GM20431 (cell line): ENCODE measurements around the gene NPPC.

Experiments
- in situ Hi-C: fragments of 300-500 bp; cut with MseI, MboI; formaldehyde crosslinking; loops from one replicate; pipeline ENCODE4 v1.15.0; 2020; ENCODE audit warnings: low sequenced_read_pairs; ENCODE audit not compliant: unreplicated experiment

The NPPC gene, protein sequence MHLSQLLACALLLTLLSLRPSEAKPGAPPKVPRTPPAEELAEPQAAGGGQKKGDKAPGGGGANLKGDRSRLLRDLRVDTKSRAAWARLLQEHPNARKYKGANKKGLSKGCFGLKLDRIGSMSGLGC

DNA sequence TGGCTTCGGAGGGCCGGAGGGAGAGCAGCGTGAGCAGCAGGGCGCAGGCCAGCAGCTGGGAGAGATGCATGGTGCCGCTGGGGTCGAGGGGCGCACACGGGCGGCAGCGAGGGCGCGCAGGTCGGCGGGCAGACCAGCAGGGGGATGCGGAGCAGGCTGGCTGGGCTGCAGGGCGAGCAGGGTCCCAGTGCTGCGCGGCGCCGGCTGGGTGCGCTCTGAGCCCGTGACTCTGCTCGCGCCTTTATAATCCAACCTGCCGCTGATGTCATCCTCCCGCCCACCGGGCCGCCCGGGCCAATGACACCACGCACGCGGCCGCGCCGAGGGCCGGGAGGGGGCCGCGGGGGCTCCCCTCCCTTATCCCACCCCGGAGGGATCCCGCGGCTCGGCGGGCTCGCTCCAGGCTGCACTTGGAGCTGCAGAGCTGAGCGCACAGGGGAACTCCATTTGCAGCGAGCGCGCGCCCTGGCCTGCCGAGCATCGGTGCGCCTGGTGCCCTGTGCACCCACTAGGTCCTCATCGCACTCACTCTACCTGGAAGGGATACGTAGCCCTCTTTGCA lies at the start of gene NPPC:
NPPC (minus strand) TSS at position 217 of the 562 bp plus-strand sequence; CDS start at position 70, 147 bp downstream.
- in situ Hi-C loops = loop anchor here (25.0 kb wide), 1 partner anchor 211 kb away; no protein-coding TSS in a partner anchor

DNA sequence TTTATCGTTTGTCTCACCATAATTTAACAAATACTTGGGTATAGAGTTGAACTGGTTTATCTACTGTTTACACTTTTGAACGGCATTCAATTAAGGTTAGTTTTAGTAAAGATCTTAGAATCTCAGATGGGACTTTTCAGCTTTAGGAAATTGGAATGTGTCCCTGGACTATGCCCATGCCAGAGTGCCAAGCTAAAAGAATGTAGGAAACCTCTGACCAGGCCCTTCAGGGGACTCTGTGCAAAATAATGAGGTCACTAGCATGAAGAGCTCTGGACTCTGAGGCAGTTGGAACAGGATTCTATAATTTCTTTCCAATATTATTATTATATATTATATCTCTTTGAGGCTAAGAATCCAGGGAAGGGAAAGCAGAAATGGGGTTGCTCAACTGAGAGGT lies 48.8 kb upstream of the NPPC start:
- in situ Hi-C loops = no loop called here

DNA sequence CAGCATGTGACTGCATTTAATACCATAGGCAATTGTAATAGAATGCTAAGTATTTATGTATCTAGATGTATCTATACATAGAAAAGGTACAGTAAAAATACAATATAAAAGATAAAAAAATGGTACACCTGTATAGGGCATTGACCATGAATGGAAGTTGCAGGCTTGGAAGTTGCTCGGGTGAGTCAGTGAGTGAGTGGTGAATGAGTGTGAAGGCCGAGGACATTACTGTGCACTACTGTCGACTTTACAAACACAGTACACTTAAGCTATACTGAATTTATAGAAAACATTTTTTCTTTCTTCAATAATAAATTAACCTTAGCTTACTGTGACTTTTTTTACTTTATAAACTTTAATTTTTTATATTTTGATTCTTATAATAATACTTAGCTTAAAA lies 44.3 kb upstream of the NPPC start:
- in situ Hi-C loops = no loop called here

DNA sequence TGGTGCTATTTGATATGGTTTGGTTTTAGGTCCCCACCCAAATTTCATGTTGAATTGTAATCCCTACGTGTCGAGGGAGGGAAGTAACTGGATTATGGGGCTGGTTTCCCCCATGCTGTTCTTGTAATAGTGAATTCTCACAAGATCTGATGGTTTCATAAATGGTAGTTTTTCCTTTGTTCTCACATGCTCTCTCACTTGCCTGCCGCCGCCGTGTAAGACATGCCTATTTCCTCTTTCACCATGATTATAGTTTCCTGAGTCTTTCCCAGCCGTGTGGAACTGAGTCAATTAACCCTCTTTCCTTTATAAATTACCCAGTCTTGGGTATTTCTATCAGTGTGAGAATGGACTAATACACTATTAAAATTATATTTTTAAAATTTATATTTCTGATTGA lies 42.6 kb upstream of the NPPC start:
- in situ Hi-C loops = no loop called here

DNA sequence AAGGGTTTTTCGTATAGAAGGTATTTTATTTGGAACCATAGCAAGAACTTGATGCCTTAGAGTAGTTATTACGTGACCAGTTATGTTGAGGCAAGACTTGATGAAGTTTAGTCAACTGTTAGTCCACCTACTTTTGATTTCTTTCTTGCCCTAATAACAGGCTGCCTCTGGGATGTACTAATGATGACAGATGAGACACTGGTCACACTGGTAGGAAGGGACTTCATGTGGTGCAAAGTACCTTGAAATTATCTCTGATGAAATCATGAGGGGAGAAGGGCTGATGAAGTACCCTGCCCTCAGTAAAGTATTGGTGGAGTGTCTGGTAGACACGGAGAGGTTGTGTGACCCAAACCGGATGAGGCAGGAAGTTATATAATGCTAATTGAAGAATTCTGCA lies 40.7 kb upstream of the NPPC start:
- in situ Hi-C loops = no loop called here

DNA sequence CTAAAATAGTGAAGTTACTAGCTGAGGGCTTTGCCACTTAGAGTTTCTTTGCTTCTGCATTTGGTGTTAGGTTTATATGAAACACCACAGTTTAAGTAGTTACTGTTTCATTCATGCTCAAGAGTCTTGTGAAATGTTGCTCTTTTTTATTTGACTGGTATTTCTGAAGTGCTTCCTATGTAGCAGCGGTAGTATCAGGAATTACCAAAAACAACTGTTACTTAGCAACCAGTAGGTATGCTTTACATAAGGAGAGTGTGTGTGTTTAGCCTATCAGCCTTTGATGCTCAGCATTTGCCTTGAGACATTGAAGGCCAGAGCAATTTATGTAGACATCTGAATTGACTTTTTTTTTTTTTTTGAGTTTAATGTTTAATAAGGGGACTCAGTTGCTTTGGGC lies 38.9 kb upstream of the NPPC start:
- in situ Hi-C loops = no loop called here

DNA sequence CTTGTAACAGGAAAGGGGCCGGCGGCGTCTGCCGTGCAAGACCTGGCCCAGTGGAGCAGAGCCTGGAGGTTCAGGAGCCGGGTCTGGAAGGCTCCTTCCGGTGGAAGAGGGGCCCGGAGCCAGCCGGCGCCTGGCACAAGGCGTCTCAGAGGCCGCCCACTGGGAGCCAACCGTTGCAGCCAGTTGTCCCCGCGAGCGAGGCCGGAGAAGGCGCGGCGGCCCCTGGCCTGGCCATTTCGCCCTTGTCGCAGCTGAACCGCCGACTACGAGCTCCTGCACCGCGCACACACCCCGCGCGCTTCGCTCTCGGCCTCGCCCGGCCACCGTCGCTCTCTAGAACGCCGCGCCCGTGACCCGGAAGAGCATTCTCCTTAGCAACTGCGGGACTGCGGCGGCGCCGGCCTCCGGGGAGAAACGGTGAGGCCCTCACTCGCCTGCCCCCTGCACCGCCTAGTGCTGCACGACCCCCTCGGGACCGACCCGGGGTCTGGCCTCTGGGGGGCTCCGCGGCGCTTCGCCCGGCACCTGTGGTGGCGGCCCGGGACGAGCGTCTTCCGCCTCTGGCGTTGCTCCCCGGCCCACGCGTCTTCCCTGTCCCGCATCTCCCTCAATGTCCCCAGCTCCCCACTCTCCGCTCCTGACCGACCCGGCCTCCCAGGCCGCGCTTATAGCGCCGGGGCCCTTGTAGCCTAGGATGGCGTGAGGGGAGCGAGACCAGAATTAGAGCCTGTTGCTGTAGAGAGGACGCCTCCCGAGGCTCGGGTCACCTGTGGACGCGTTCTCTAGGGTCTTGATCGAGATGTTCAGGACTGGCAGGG lies 35.4 kb upstream of the NPPC start, which contains the start of gene DIS3L2:
DIS3L2 (plus strand) TSS at position 365 of the 818 bp plus-strand sequence. CDS start 53,215 bp downstream, outside the sequence.
- in situ Hi-C loops = no loop called here

DNA sequence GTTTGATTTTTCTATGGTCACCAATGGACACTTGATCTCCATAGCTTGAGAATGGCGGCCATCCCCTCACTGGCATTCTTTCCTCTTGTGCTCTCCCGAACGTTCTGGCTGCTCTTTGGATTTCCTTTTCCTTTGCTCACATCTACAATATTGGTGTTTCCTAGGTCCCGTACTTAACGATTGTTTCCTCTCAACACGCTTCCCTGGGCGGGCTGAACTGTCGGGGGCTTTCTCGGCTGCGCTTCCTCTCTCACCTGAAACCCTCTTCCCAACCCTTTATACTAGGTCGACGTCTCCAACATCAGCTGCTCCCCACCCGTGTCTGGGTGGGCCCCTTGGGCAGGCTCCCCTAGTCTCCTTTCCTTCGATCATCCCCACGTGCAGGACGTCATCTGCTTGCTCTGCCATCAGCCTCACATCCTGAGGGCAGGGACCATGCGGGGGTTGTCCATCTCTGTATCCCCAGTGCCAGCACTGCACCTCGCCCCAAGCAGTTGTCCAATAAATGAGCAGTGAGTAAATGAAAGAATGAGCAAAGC lies 34.7 kb upstream of the NPPC start:
- in situ Hi-C loops = no loop called here

DNA sequence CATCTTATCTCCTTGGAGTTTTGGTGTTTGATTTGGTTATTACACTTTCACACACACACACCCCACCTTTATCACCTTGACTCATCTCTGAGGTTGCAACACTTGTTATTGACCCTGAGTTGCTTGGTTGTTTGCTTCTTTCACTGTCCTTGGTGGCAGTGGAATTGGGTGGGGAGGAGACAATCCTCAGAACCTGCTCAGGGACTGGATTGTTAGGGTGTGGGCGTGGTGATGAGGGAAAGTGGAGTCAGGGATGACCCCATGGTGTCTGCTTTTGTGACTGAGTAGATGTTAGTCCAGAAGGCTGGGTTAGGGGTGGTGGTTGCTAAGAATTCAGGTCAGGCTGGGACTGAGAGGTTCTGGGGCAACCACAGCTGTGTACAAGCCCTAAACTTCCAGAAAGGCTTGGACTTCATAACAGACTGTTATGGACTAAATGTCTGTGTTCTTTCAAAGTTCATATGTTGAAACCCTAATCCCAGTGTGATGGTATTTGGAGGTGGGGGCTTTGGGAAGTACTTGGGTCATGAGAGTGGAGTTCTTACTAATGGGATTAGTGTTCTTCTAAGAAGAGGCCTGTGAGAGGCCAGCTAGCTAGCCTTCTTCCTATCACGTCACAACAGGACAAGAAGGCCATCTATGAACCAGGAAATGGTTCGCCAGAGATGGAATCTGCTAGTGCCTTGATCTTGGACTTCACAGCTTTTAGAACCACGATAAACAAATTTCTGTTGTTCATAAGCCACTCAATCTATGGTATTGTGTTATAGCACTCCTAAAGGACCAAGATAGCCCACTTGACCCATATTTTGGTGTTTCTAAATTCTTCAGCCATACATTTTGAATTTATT lies 31.9 kb upstream of the NPPC start:
- in situ Hi-C loops = no loop called here

DNA sequence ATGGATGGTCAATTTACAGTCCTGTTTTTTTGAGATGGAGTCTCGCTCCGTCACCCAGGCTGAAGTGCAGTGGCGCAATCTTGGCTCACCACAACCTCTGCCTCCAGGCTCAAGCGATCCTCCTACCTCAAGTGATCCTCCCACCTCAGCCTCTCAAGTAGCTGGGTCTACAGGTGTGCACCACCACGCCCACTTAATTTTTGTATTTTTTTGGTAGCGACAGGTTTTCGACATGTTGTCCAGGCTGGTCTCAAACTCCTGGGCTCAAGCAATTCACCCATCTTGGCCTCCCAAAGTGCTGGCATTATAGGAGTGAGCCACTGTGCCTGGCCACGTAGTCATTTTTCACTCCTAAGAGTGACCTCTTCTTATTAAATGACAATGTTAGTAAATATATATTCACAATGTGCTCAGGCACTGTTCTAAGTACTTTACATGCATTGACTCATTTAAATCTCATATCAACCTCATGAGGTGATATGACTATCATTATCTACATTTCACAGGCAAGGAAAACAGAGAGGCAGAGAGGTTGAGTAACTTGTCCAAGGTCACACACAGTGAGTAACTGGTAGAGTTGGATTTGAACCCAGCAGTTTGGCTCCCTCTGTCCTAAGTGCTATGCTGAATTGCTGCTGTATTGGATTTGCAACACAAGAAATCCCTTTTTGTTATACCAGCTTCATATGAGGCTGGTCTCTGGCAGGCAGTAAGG lies 29.7 kb upstream of the NPPC start:
- in situ Hi-C loops = no loop called here

DNA sequence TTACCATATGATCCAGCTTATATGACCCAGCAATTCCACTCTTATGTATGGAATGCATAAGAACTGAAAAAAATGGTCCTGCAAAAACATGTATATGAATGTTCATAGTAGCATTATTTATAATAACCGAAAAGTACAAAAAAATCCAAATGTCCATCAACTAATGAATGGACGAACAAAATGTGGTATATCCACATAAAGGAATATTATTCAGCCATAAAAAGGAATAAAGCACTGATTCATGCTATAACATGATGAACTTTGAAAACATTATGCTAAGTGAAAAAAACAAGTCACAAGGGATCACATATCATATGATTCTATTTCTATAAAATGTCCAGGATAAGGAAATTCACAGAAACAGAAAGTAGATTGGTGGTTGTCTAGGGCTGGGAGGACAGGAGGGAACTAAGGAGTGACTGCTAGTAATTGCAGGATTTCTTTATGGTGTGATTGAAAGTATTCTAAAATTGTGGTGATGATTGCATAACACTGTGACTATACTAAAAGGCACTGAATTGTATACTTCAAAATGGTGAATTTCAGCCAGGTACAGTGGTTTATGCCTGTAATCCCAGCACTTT lies 25.3 kb upstream of the NPPC start:
- in situ Hi-C loops = no loop called here

DNA sequence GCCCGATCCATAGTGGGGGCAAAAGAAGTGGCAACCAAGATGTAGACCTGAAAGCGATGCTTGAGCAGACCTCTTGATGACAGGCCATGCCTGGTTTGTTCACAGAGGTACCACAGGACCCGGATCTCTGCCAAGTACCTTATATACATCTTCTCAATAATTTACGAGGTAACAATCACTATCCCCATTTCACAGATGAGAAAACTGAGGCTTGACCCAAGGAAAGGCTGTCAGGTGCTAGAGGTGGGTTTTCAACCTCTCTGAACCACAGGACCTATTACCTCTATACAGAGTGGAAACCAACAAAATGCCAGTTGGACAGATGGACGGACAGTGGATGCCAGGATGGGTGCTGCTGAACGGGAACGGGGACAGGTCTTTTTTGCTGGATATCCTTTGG lies 21.5 kb upstream of the NPPC start:
- in situ Hi-C loops = loop anchor here (25.0 kb wide), 1 partner anchor 190 kb away; no protein-coding TSS in a partner anchor

DNA sequence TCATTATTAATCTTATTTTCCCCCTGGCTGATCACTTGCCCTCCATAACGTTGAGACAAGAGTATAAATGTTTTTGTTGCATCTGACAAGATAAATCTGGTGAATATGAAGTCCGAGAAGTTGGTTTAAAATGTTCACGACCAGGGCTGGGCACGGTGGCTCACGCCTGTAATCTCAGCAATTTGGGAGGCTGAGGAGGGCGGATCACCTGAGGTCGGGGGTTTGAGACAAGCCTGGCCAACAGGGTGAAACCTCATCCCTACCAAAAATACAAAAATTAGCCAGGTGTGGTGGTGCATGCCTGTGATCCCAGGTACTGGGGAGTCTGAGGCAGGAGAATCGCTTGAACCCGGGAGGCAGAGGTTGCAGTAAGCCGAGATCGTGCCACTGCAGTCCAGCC lies 20.9 kb upstream of the NPPC start:
- in situ Hi-C loops = loop anchor here (25.0 kb wide), 1 partner anchor 190 kb away; no protein-coding TSS in a partner anchor

DNA sequence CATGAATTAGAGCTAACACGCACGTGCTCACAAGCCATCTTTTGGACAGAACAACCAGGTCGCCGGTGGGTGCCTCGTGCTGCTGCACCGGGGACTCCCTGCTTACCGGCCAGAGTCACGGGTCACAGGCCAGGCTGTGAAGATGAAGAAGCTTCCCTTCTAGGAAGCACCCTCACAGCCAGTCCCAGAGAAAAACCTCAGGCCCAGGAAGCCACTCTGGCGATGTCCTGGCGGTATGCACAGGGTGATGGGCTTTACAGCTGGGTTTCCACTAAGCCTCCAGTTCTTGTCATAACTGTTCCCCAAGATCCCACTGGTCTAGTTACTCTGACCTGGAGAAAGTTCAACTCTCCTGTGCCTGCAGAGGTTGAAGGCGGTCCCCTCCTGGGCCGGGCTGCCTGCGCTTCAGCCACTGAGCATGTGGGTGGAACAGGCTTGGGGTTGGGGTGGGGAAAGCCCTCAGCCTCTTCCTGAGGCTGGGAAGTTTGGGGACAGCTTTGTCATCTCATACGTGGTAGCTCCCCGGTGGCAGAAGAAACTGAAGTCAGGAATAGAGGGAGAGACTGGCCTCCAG lies 20.1 kb upstream of the NPPC start:
- in situ Hi-C loops = loop anchor here (25.0 kb wide), 1 partner anchor 191 kb away; no protein-coding TSS in a partner anchor

DNA sequence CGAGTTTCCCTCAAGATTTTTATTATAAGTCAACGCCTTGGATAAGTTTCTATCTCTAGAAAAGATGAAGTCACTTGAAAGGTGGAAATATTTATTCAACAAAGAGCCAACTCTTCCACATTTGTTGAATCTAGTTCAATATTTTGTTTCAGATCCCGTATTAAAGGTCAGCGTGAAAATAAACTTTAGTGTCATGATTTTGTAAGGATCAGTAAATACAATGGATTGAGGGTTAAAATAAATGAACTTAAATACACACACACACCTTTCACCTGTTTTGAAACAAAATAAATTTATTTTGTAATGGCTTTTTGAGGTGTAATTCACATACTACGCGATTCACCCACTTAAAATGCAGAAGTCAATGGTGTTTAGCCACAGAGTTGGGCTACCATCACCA lies 16.0 kb upstream of the NPPC start:
- in situ Hi-C loops = loop anchor here (25.0 kb wide), 1 partner anchor 195 kb away; no protein-coding TSS in a partner anchor

DNA sequence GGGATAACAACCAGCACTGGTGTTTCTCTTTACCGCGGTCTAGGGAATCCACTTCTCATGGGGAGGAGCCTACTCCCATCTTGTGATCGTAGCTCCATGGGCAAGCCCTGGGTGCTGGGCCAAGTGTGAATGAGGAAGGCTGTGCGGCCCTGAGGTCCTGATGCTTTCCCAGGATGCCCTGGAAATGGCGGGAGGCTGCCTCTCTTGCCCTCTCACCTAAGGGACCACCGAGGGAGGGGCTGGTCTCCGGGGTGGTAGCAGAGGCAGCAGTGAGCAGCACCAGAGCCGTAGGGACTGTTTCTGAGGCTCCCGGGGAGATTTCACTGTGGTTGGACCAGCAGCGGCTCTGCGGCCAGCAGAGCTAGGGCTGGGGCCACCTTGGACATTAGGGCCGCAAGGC lies 15.5 kb upstream of the NPPC start:
- in situ Hi-C loops = loop anchor here (25.0 kb wide), 1 partner anchor 196 kb away; no protein-coding TSS in a partner anchor

DNA sequence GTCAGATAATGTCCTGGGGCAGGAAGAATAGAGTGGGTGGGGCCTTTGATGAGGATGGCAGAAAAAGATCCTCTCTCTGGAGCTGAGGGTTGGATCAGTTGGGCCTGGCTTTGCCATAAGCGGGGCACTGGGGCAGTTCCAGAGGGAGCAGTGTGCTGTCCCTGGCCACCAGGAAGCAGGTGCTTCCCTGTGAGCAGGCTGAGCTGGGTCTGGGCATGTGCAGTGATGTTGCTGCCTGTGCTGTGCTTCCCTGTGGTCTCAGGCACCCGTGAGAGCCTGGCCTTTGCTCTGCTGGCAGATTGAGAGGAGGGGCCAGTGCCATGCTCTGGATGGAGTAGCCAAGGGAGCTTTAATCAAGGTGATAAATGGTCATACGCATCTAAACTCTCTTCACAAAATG lies 14.6 kb upstream of the NPPC start:
- in situ Hi-C loops = loop anchor here (25.0 kb wide), 1 partner anchor 197 kb away; no protein-coding TSS in a partner anchor

DNA sequence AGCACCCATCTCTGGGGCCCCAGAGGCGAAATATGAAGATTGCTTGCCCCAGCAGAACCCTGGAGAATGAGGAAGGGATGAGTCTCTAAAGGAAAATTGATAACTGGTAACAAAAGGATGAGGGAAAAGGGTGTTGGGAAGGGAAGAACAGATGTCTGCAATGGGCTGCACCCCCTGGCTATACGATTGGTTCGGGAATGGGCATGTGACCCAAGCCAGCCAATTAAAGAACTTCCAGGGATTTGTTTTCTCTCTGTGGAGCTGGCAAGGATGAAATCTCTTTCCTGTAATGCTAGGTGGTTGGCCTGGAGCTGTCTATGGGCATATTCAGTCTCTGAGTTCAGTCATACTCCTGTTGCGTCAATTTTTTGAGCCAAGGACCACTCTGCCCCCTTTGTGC lies 12.8 kb upstream of the NPPC start:
- in situ Hi-C loops = loop anchor here (25.0 kb wide), 1 partner anchor 198 kb away; no protein-coding TSS in a partner anchor
